Muscle layer of colon (tissue), 2 donors: ENCODE measurements around the gene PYROXD2.

Experiments
- H3K27ac ChIP-seq: one replicate; pipeline ENCODE4 v1.7.0; 2013; ENCODE audit warnings: low read depth, mild to moderate bottlenecking, low read length, moderate library complexity
- H3K27me3 ChIP-seq, 2 donors: one replicate each; pipeline ENCODE4 v1.7.0; 2013; ENCODE audit warnings: low read length in 2 of 2, mild to moderate bottlenecking in 2 of 2; ENCODE audit not compliant: insufficient read depth in 2 of 2, control insufficient read depth in 1 of 2
- H3K36me3 ChIP-seq: one replicate; pipeline ENCODE4 v1.7.0; 2013; ENCODE audit warnings: mild to moderate bottlenecking, low read length; ENCODE audit not compliant: insufficient read depth
- H3K4me1 ChIP-seq: one replicate; pipeline ENCODE4 v1.7.0; 2013; ENCODE audit warnings: mild to moderate bottlenecking, low read length; ENCODE audit not compliant: insufficient read depth
- H3K4me3 ChIP-seq, 2 donors: one replicate each; pipeline ENCODE4 v1.7.0; 2013; ENCODE audit warnings: low read length in 2 of 2, low read depth in 1 of 2, mild to moderate bottlenecking in 1 of 2, moderate library complexity in 1 of 2
- H3K9ac ChIP-seq: one replicate; pipeline ENCODE4 v1.7.0; 2013; ENCODE audit warnings: low read length
- H3K9me3 ChIP-seq: one replicate; pipeline ENCODE4 v1.7.0; 2013; ENCODE audit warnings: mild to moderate bottlenecking, low read length
- donor health status: abdominal sarcoma.
- donor health status: Adenocarcinoma of cecum.

The PYROXD2 gene

GRCh38 chr10:98399784-98400183 is 15.2 kb downstream of the PYROXD2 start:
- Histone ChIP-seq H3K4me3 (no peak overlapping the region), H3K9ac (no peak overlapping the region), H3K27me3 (no peaks in the 10 kb centered on the region), H3K36me3 (peaks cover 37% of the 10 kb centered on the region), H3K4me1 (peaks cover 5% of the 10 kb centered on the region), H3K27ac (no peak overlapping the region), H3K9me3 (no peaks in the 10 kb centered on the region)

GRCh38 chr10:98397089-98397600 is 17.8 kb downstream of the PYROXD2 start:
- no peak overlapping the region for H3K9ac ChIP-seq
- H3K4me3 ChIP-seq: no peak overlapping the region
- H3K27me3 ChIP-seq: no peaks in the 10 kb centered on the region
- no peak overlapping the region for H3K27ac ChIP-seq
- H3K9me3 ChIP-seq: no peaks in the 10 kb centered on the region
- peaks cover 36% of the 10 kb centered on the region for H3K36me3 ChIP-seq
- no peaks in the 10 kb centered on the region for H3K4me1 ChIP-seq

- H3K9me3 ChIP-seq: no peaks in the 10 kb centered on the region
- no peak overlapping the region for H3K4me3 ChIP-seq
- H3K27me3 ChIP-seq: no peaks in the 10 kb centered on the region
- H3K4me1 ChIP-seq: no peaks in the 10 kb centered on the region
- H3K27ac ChIP-seq: no peak overlapping the region
- no peak overlapping the region for H3K9ac ChIP-seq
- H3K36me3 ChIP-seq: peaks cover 36% of the 10 kb centered on the region
These were observed 18.6 kb downstream of the PYROXD2 start for GRCh38 chr10:98396096-98397063.

GRCh38 chr10:98394851-98395440 is 20.0 kb downstream of the PYROXD2 start:
- H3K4me1 ChIP-seq: no peaks in the 10 kb centered on the region
- no peaks in the 10 kb centered on the region for H3K27me3 ChIP-seq
- peaks cover 32% of the 10 kb centered on the region for H3K36me3 ChIP-seq
- H3K4me3 ChIP-seq: no peak overlapping the region
- no peaks in the 10 kb centered on the region for H3K9me3 ChIP-seq
- no peak overlapping the region for H3K9ac ChIP-seq
- H3K27ac ChIP-seq: no peak overlapping the region

GRCh38 chr10:98391578-98391991 is 23.4 kb downstream of the PYROXD2 start:
- Histone ChIP-seq H3K27ac (no peak overlapping the region), H3K9me3 (no peaks in the 10 kb centered on the region), H3K9ac (no peak overlapping the region), H3K4me1 (no peaks in the 10 kb centered on the region), H3K27me3 (no peaks in the 10 kb centered on the region), H3K36me3 (peaks cover 29% of the 10 kb centered on the region), H3K4me3 (no peak overlapping the region)

- no peak overlapping the region for H3K4me3 ChIP-seq
- no peaks in the 10 kb centered on the region for H3K9me3 ChIP-seq
- H3K27ac ChIP-seq: no peak overlapping the region
- no peaks in the 10 kb centered on the region for H3K4me1 ChIP-seq
- no peak overlapping the region for H3K9ac ChIP-seq
- H3K27me3 ChIP-seq: no peaks in the 10 kb centered on the region
- peaks cover 26% of the 10 kb centered on the region for H3K36me3 ChIP-seq
These were observed 23.9 kb downstream of the PYROXD2 start for GRCh38 chr10:98391065-98391464.

GRCh38 chr10:98390406-98390805 is 24.6 kb downstream of the PYROXD2 start:
- Histone ChIP-seq H3K36me3 (peaks cover 20% of the 10 kb centered on the region), H3K27ac (no peak overlapping the region), H3K9ac (no peak overlapping the region), H3K27me3 (no peaks in the 10 kb centered on the region), H3K9me3 (no peaks in the 10 kb centered on the region), H3K4me3 (no peak overlapping the region), H3K4me1 (no peaks in the 10 kb centered on the region)

GRCh38 chr10:98389398-98389797 is 25.6 kb downstream of the PYROXD2 start:
- no peaks in the 10 kb centered on the region for H3K9me3 ChIP-seq
- H3K4me1 ChIP-seq: no peaks in the 10 kb centered on the region
- H3K36me3 ChIP-seq: peaks cover 10% of the 10 kb centered on the region
- no peaks in the 10 kb centered on the region for H3K27me3 ChIP-seq
- H3K9ac ChIP-seq: no peak overlapping the region
- H3K27ac ChIP-seq: no peak overlapping the region
- no peak overlapping the region for H3K4me3 ChIP-seq

GRCh38 chr10:98388101-98388655 is 26.8 kb downstream of the PYROXD2 start:
- H3K9me3 ChIP-seq: no peaks in the 10 kb centered on the region
- H3K4me3 ChIP-seq: no peak overlapping the region
- H3K27ac ChIP-seq: no peak overlapping the region
- H3K27me3 ChIP-seq: no peaks in the 10 kb centered on the region
- no peak overlapping the region for H3K9ac ChIP-seq
- peaks cover 10% of the 10 kb centered on the region for H3K36me3 ChIP-seq
- H3K4me1 ChIP-seq: no peaks in the 10 kb centered on the region

GRCh38 chr10:98384531-98385133 is 30.4 kb downstream of the PYROXD2 start:
- Histone ChIP-seq H3K27ac (no peak overlapping the region), H3K4me1 (no peaks in the 10 kb centered on the region), H3K27me3 (no peaks in the 10 kb centered on the region), H3K9ac (no peak overlapping the region), H3K9me3 (no peaks in the 10 kb centered on the region), H3K4me3 (no peak overlapping the region), H3K36me3 (peaks cover 10% of the 10 kb centered on the region)

- Histone ChIP-seq H3K27ac (no peak overlapping the region), H3K9ac (no peak overlapping the region), H3K27me3 (no peaks in the 10 kb centered on the region), H3K4me3 (no peak overlapping the region), H3K9me3 (no peaks in the 10 kb centered on the region), H3K4me1 (no peaks in the 10 kb centered on the region), H3K36me3 (peaks cover 10% of the 10 kb centered on the region)
These were observed 31.1 kb downstream of the PYROXD2 start for GRCh38 chr10:98383869-98384268.
